Right ventricle myocardium superior (tissue), 1 donor: ENCODE measurements around the gene DUS2. TPM values are rescaled to one million over a fixed set of nuclear protein-coding genes. Genes with fewer than 3 reads are reported as not detected.
A peak's percentile ranks its signal among the peaks of the same experiment; 100 is the strongest.
"Not testable (repeated sequence)": the region's sequence is repeated elsewhere in the genome, so short reads cannot be mapped to it uniquely, and the experiment has no call there.

ENCODE experiments used
- ATAC-seq: fragments of 200-7000 bp; cut with Tn5 transposase; one replicate; pipeline ENCODE4 v1.9.1; 2020; ENCODE audit warnings: mild to moderate bottlenecking; ENCODE audit not compliant: poor library complexity
- DNase-seq: peaks from one replicate; pipeline ENCODE4 v3.0.0-alpha.2; 2020
- intact Hi-C: fragments of 100-400 bp; cut with DNase I; formaldehyde crosslinking; loops from one replicate; pipeline ENCODE4 v1.11.2; 2022
- long read RNA-seq: library from polyadenylated mRNA; unstranded; transcript quantifications from one replicate; pipeline ENCODE4 v2.0.0, GENCODE V29; 2021
- total RNA-seq: library from RNA; stranded (reverse); fragmentation: NEBNext Ultra II Directional; extraction: Animal tissue kit (Norgen Biotek cat#: 25700); gene quantifications from one replicate; pipeline ENCODE4 v1.2.1, GENCODE V29; 2021
- donor health status: DM: no; HTN: yes; CAD: no; lungs with severe emphysema.

DUS2 gene
- 5.7 TPM for total RNA-seq
- long read RNA-seq, transcript DUS2-207 (17 exons, 2,310 nt), result major isoform, 5 of 13 reads
- long read RNA-seq, partial matches to known transcripts, result 1 of 13 reads
- long read RNA-seq, other reads (novel, unspliced or antisense), result 5 of 13 reads

GRCh38 chr16:68022728-68023537 lies at the start of gene DUS2, which contains the start of gene DDX28:
DUS2 (plus strand) TSS chr16:68023284; CDS start chr16:68038024, 14,740 bp downstream.
DDX28 (minus strand) TSS chr16:68023232; CDS start chr16:68023202, 30 bp downstream.
- intact Hi-C loops, result no loop called here
- DNase-seq, result peak; percentile 98
- peak; percentile 99 for ATAC-seq

GRCh38 chr16:67975321-67976105 lies 47.6 kb upstream of the DUS2 start:
- DNase-seq, result no peak
- intact Hi-C loops, result no loop called here
- no peak for ATAC-seq

GRCh38 chr16:67976205-67976604 lies 46.9 kb upstream of the DUS2 start:
- DNase-seq (no peak), ATAC-seq (no peak)
- intact Hi-C loops, result no loop called here

GRCh38 chr16:67977005-67977404 lies 46.1 kb upstream of the DUS2 start:
- intact Hi-C loops, result no loop called here
- ATAC-seq (no peak), DNase-seq (no peak)

- DNase-seq (no peak), ATAC-seq (peak; percentile 52)
- intact Hi-C loops, result no loop called here
These were observed 45.4 kb upstream of the DUS2 start for GRCh38 chr16:67977469-67978227.

- intact Hi-C loops, result no loop called here
- ATAC-seq, result no peak
- DNase-seq, result no peak
These were observed 43.0 kb upstream of the DUS2 start, which contains the start of gene DPEP3 for GRCh38 chr16:67979955-67980678. DPEP3 (minus strand) TSS chr16:67980499; CDS start chr16:67980380, 119 bp downstream.

- intact Hi-C loops, result no loop called here
These were observed 40.9 kb upstream of the DUS2 start for GRCh38 chr16:67982011-67982696.

GRCh38 chr16:67986949-67987348 lies 36.1 kb upstream of the DUS2 start:
- no peak for ATAC-seq
- no peak for DNase-seq
- intact Hi-C loops, result no loop called here

More at GRCh38 chr16:67982011-67982696, 40.9 kb upstream of the DUS2 start:
- DNase-seq (no peak), ATAC-seq (no peak)

- peak; percentile 40 for ATAC-seq
- intact Hi-C loops, result no loop called here
- DNase-seq, result no peak
These were observed 35.5 kb upstream of the DUS2 start for GRCh38 chr16:67987460-67988160.

- intact Hi-C loops, result no loop called here
- DNase-seq (no peak), ATAC-seq (no peak)
These were observed 34.4 kb upstream of the DUS2 start for GRCh38 chr16:67988675-67989074.

GRCh38 chr16:67989322-67990017 lies 33.6 kb upstream of the DUS2 start:
- intact Hi-C loops, result no loop called here
- DNase-seq (no peak), ATAC-seq (no peak)

- no peak for DNase-seq
- ATAC-seq, result no peak
- intact Hi-C loops, result no loop called here
These were observed 33.1 kb upstream of the DUS2 start for GRCh38 chr16:67990018-67990386.

GRCh38 chr16:67992661-67993206 lies 30.4 kb upstream of the DUS2 start:
- DNase-seq (no peak), ATAC-seq (peak; percentile 9)
- intact Hi-C loops, result no loop called here

- DNase-seq, result peak; percentile 92
- ATAC-seq, result peak; percentile 96
- intact Hi-C loops, result no loop called here
These were observed 29.7 kb upstream of the DUS2 start for GRCh38 chr16:67993207-67994039.

- DNase-seq, intact Hi-C loops: not testable (repeated sequence)
- ATAC-seq, result peak; percentile 21
These were observed 29.1 kb upstream of the DUS2 start for GRCh38 chr16:67994040-67994408.
